Esophagus muscularis mucosa (tissue), 4 donors: ENCODE data around the gene PFN4. TPM values are rescaled to one million over a fixed set of nuclear protein-coding genes. Genes with fewer than 3 reads are reported as not detected.

Source experiments
- DNase-seq: peaks from one replicate; pipeline ENCODE4 v3.0.0-alpha.2; 2017; ENCODE audit errors: extremely low spot score
- H3K27ac ChIP-seq, 4 donors: fragments of 200-600 bp; sonication (generic); replicated peaks in 1 of 4; 1 replicate in 3 of 4; 2 replicates in 1 of 4; pipeline ENCODE4 v1.5.1; 2016 to 2019; ENCODE audit warnings: mild to moderate bottlenecking in 1 of 4
- H3K27me3 ChIP-seq, 4 donors: fragments of 200-600 bp; sonication (generic); one replicate each; pipeline versions ENCODE4 v1.5.1 to v1.6.0; 2016 to 2019
- H3K36me3 ChIP-seq, 4 donors: fragments of 200-600 bp; sonication (generic); one replicate each; pipeline ENCODE4 v1.5.1; 2016 to 2019
- H3K4me1 ChIP-seq, 4 donors: fragments of 200-600 bp; sonication (generic); one replicate each; pipeline ENCODE4 v1.5.1; 2016 to 2019
- H3K4me3 ChIP-seq, 4 donors: fragments of 200-600 bp; sonication (generic); 1 replicate in 2 of 4; 2 replicates in 2 of 4; pipeline ENCODE4 v1.5.1; 2016 to 2019; ENCODE audit warnings: mild to moderate bottlenecking in 4 of 4, moderate library complexity in 1 of 4
- H3K9me3 ChIP-seq, 4 donors: fragments of 200-600 bp; sonication (generic); 1 replicate in 3 of 4; 2 replicates in 1 of 4; pipeline ENCODE4 v1.5.1; 2016 to 2019
- EP300 ChIP-seq: sonication (generic); formaldehyde crosslinking; IDR thresholded peaks from one replicate; pipeline ENCODE4 v1.6.1; 2017; ENCODE audit warnings: antibody characterized with exemption
- POLR2A ChIP-seq: fragments of 450-650 bp; IDR thresholded peaks from one replicate; pipeline ENCODE4 v1.6.1; 2017; ENCODE audit warnings: antibody characterized with exemption, moderate library complexity, mild to moderate bottlenecking, low read depth
- POLR2AphosphoS5 ChIP-seq, 2 donors: sonication (generic); formaldehyde crosslinking; IDR thresholded peaks; one replicate each; pipeline ENCODE4 v1.6.1; 2017; ENCODE audit warnings: antibody characterized with exemption in 2 of 2
- WGBS: methylation state at CpG from one replicate; pipeline ENCODE4 v1.1.5; 2018; 5-methylcytosine and 5-hydroxymethylcytosine counted together
- intact Hi-C: fragments of 100-400 bp; cut with DNase I; formaldehyde crosslinking; loops from one replicate; pipeline ENCODE4 v1.15.1; 2023
- total RNA-seq, 4 donors: library from RNA; depleted of rRNA; stranded (reverse); fragments of >200 nt; gene quantifications; one replicate each; pipeline versions ENCODE4 v1.1.0 to v1.2.1, GENCODE V29; 2016
- TF ChIP-seq, protein P1 (sequence below), 3 experiments: fragments of 200-600 bp in 2 of 3; fragments of 450-650 bp in 1 of 3; sonication (generic) in 2 of 3; IDR thresholded peaks; one replicate each; pipeline ENCODE4 v1.5.1; 2017 to 2019; ENCODE audit warnings: antibody characterized with exemption in 3 of 3, mild to moderate bottlenecking in 2 of 3, moderate library complexity in 1 of 3

PFN4 gene, protein sequence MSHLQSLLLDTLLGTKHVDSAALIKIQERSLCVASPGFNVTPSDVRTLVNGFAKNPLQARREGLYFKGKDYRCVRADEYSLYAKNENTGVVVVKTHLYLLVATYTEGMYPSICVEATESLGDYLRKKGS
- under 1 TPM in 1 of 4 donors, not detected in 3; 0.83 TPM for total RNA-seq

DNA sequence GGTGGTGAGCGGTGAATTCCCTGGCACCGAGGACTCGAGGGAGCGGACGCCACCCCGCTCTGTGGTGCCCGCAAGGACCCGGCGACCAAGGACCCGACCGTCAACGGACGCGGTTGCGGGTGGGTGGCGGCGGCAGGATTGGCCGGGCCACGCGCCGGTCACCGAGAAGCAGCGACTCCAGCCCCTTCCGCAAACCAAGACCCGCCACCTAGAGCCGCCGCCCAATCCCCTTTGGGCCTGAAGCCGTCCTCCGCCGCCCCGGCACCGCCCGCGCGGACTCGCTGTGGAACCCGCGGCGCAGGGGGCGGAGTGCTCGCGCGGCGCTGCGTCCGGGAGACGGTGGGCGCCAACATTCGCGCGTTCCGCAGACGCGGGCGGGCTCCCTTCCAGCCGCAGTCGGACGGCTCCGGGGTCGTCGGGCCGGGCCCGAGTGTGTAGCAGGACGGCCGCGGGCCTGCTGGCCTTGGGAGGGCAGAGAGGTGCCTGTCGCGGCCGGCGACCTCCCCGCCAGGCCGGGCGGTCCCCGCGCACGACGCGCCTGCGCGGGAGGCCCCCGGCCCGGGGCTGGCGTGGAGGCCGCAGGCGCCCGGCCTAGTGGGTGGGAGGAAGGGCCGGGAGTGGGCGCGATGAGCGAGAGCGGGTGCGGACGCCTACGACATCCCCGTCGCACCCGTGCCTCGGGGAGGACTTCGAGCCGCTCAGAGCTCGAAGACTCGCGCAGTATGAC, at the start of gene PFN4, which contains the start of gene FAM228B:
PFN4 (minus strand) TSS at position 140 of the 727 bp plus-strand sequence. CDS start 799 bp downstream, outside the sequence.
FAM228B (plus strand) TSS at position 275 of the 727 bp plus-strand sequence. CDS start 893 bp downstream, outside the sequence.
- no CpG with 5 or more reads among the region's 103 CpGs for WGBS
- peaks cover 19 to 27% (median 20%) of the 10 kb centered on the region in 4 donors for H3K4me1 ChIP-seq

DNA sequence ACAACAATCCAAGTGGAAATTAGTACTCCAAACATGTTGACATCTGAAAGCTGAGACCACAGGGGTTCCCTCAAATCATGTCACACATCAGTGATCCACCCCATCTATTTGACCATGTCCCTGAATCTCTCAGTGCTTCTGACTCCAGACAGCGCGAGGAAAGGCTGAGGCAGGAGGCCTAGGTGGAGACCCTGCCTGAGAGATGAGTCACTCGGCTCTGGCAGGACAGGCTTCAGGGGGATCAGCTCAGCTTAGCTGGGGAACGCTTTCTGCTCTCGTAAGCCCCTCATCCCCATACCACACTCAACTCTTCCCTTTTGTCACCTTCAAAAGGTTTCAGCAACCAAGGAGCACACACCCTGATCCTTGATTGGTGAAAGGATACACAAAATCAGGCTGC, 45.9 kb upstream of the PFN4 start:
- no peaks in the 10 kb centered on the region for H3K4me1 ChIP-seq
- H3K27me3 ChIP-seq: no peaks in the 10 kb centered on the region
- no peaks in the 10 kb centered on the region for H3K9me3 ChIP-seq
- 86% methylated on average over 5 of the region's 5 CpGs for WGBS
- TF ChIP-seq EP300: no peak
- TF ChIP-seq POLR2AphosphoS5 (IDR thresholded peaks at IDR 0.05): no peak
- TF ChIP-seq, protein P1, sequence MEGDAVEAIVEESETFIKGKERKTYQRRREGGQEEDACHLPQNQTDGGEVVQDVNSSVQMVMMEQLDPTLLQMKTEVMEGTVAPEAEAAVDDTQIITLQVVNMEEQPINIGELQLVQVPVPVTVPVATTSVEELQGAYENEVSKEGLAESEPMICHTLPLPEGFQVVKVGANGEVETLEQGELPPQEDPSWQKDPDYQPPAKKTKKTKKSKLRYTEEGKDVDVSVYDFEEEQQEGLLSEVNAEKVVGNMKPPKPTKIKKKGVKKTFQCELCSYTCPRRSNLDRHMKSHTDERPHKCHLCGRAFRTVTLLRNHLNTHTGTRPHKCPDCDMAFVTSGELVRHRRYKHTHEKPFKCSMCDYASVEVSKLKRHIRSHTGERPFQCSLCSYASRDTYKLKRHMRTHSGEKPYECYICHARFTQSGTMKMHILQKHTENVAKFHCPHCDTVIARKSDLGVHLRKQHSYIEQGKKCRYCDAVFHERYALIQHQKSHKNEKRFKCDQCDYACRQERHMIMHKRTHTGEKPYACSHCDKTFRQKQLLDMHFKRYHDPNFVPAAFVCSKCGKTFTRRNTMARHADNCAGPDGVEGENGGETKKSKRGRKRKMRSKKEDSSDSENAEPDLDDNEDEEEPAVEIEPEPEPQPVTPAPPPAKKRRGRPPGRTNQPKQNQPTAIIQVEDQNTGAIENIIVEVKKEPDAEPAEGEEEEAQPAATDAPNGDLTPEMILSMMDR (IDR thresholded peaks at IDR 0.05): no peak
- no peak for TF ChIP-seq POLR2A
- no peak overlapping the region for H3K27ac ChIP-seq
- intact Hi-C loops: no loop called here
- H3K4me3 ChIP-seq: no peak overlapping the region
- no peak for DNase-seq
- H3K36me3 ChIP-seq: peaks cover 0 to 7% (median 3%) of the 10 kb centered on the region in 4 donors

More for the DNA sequence above, at the start of gene PFN4, which contains the start of gene FAM228B:
- Histone ChIP-seq H3K9me3 (no peaks in the 10 kb centered on the region), H3K27me3 (no peaks in the 10 kb centered on the region), H3K4me3 (peak within 1 kb of the TSS; percentile 75 to 85 (median 80)), H3K36me3 (peaks cover 0 to 3% (median 0%) of the 10 kb centered on the region in 4 donors), H3K27ac (peak within 1 kb of the TSS; percentile 92 to 96 (median 94))
- intact Hi-C loops: no loop called here
- no peak for TF ChIP-seq EP300
- TF ChIP-seq, protein P1 (IDR thresholded peaks at IDR 0.05): no peak
- peak; percentile 77 to 89 for TF ChIP-seq POLR2AphosphoS5 (IDR thresholded peaks at IDR 0.05)
- peak; percentile 46 for TF ChIP-seq POLR2A
- DNase-seq: no peak

DNA sequence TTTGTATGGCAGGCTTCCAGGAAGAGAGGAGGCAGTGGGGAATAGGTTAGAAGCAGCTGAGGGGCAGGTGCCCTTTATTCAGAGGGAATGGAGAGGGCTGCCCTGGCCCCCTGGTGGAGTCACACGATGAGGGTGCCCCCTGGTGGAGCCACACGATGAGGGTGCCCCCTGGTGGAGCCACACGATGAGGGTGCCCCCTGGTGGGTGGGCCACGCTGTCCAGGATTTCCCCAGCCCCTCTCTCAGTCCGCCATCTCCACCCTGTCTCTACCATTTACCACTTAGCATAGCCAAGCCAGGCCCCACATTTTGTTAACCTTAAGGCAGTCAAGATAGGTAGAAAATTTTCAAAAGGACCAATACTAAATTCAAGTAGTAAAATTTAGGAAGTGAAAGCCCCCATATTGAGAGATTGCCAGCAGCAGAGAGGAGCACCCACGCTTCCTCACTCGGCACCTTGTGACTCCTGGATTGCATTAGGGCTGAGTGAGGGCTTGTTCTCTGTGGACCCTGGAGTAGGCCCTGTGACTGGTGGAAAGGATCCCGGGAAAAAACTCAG, 41.4 kb upstream of the PFN4 start:
- H3K4me3 ChIP-seq: no peak overlapping the region
- DNase-seq: no peak
- H3K27ac ChIP-seq: no peak overlapping the region
- H3K9me3 ChIP-seq: peaks cover 0 to 5% (median 0%) of the 10 kb centered on the region in 4 donors
- H3K36me3 ChIP-seq: peaks cover 0 to 31% (median 11%) of the 10 kb centered on the region in 4 donors
- no peaks in the 10 kb centered on the region for H3K4me1 ChIP-seq
- H3K27me3 ChIP-seq: no peaks in the 10 kb centered on the region
- intact Hi-C loops: no loop called here
- WGBS: 54% methylated on average over 8 of the region's 8 CpGs
- TF ChIP-seq, protein P1 (IDR thresholded peaks at IDR 0.05): peak; percentile 42 to 60 (median 56)
- no peak for TF ChIP-seq POLR2AphosphoS5 (IDR thresholded peaks at IDR 0.05)

DNA sequence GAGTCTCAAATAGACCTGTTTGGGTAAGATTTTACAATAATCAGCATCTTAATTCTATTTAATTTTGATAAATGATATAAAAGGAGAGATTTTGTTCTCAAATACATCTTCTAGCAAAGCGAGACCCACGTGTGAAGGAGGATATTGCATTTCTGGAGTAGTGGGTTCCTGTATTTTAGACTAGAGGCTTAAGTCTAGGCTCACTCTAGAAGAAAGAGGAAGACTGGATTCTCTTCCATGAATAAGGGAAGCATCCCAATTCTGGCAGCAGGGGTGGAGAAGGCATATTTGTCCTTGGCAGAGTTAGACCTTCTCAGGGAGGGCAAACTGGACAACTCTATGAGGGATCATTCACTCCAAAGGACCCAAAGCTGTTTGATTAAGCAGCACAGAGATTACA, 40.5 kb upstream of the PFN4 start:
- H3K4me3 ChIP-seq: no peak overlapping the region
- DNase-seq: no peak
- peaks cover 0 to 5% (median 0%) of the 10 kb centered on the region in 4 donors for H3K9me3 ChIP-seq
- WGBS: 90% methylated on average over 2 of the region's 2 CpGs
- peaks cover 0 to 27% (median 12%) of the 10 kb centered on the region in 4 donors for H3K36me3 ChIP-seq
- H3K4me1 ChIP-seq: no peaks in the 10 kb centered on the region
- TF ChIP-seq POLR2AphosphoS5 (IDR thresholded peaks at IDR 0.05) (no peak), EP300 (no peak), POLR2A (no peak)
- TF ChIP-seq, protein P1 (IDR thresholded peaks at IDR 0.05): no peak
- no peaks in the 10 kb centered on the region for H3K27me3 ChIP-seq
- intact Hi-C loops: no loop called here
- H3K27ac ChIP-seq: no peak overlapping the region
